Suppressor macrophage (primary cell): ENCODE data around the gene VPREB3.

ENCODE experiments used
- DNase-seq, 4 experiments: peaks; one replicate each; pipeline ENCODE4 v3.0.0-alpha.2; 2020 to 2022
- total RNA-seq, 17 experiments: gene quantifications; one replicate each; lab custom pipeline; 2026; ENCODE audit warnings: mixed read lengths in 6 of 17, inconsistent platforms in 3 of 17; lab: John Stamatoyannopoulos, UW

The VPREB3 gene, protein sequence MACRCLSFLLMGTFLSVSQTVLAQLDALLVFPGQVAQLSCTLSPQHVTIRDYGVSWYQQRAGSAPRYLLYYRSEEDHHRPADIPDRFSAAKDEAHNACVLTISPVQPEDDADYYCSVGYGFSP
- 0 to 0.22 (median 0.04) reads per million in 17 experiments for total RNA-seq

DNA sequence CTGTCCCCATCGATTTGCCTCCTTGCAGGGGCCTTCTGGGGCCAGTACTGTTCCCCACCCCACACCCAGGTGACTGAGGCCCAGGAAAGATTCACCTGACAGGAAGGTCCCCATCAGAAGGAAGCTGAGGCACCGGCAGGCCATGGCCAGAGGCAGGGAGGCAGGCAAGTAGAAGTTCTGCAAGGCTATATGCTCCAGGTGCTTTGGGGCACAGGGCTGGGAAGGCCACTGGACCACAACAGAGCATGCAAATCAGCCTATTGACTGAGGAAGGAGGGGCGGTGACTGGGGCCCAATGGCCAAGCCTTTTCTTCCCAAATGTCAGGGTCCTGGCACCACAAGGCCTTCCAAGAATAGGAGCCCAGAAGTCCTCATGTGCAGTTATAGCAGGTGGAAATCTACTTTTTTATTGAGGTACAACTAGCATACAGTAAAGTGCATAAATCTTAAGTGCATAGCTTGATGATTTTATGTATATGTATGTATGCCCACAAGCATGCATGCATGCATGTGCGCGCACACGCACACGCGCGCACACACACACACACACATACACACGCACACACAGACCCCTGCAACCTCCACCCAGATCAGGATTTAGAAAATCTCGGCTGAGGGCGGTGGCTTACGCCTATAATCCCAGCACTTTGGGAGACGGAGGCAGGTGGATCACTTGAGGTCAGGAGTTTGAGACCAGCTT lies at the start of gene VPREB3:
TSS of gene VPREB3 (minus strand) at position 206 of the 700 bp plus-strand sequence. CDS start at position 144, 62 bp downstream.
- DNase-seq: no peak

DNA sequence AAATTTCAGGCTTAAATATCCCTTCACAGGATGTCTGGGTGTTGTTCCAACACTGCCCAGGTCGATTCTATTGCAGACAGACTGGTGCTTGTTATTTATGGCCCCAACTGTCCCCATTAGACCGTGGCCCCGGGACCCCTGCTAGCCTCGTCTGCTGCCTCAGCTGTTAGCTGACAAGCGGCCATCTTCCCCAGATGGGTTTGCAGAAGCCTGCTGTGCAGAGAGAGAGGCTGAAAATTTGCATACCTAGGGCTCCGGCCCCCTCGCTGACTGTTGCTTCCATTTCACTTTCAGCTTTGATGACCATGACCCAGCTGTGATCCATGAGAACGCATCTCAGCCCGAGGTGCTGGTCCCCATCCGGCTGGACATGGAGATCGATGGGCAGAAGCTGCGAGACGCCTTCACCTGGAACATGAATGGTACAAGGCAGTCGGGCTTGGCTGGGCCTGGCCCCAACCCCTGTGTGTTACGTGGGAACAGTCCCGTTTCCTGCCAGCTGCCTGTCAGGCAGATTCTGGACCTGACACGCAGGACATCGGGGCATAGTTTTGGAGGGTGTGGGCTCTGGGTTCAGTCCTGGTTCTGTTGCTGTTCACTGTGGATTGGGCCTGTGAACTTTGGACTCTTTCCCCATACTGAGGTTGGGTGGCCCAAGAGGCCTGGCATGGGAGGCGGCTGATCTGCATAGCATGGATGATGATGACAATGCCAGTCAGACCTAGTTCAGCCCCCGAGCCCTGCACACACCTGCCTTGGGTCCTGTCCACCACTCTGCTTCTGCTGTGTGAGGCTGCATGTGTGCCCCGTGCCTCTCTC lies 49.0 kb upstream of the VPREB3 start:
- DNase-seq: no peak

DNA sequence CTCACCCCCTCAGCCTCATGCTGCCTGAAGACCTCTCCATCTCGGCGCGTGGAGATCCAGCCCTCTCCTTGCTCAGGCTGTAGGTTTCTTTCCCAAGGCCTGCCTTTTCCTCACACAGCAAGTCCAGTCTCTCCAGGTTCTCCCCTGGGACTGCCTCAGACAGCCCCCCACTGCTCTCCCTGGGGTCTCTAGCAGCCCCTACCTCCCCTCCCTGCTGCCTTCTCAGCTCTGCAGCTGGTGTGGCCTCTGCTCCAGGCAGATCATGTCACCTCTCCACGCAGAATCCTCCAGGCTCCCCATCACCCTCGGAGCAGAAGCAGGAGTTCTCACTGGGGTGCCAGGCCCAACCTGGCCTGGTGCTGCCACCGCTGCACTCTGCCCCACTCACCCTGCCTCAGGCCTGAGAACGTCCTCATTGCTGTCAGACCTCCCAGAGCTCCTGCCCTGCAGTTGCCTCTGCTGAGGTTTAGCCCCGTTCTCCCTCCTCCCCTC lies 47.7 kb upstream of the VPREB3 start:
- no peak for DNase-seq

DNA sequence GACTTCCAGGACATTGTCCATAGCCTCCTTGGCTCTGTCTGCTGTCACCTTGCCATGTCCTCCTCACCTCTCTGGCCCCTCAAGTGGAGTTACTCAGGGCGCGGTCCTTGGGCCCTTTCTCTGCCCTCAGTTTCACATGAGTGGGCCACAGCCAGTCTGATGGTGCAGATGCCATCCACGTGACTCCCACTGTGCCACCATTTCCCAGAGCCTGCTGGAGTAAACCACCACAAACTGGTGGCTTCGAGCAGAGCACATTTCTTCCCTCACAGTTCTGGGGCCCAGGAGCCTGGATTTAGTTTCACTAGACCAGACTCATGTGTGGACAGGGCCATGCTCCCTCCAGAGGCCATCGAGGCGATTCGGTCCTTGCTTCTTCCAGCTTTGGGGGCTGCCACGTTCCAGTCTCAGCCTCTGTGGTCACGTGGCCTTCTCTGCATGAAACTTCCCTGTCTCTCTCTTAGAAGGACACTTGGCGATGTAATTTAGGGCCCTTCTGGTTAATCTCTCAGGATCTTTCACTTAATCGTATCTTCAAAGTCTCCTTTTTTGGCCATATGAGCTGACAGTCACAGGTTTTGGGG lies 47.1 kb upstream of the VPREB3 start:
- no peak for DNase-seq

DNA sequence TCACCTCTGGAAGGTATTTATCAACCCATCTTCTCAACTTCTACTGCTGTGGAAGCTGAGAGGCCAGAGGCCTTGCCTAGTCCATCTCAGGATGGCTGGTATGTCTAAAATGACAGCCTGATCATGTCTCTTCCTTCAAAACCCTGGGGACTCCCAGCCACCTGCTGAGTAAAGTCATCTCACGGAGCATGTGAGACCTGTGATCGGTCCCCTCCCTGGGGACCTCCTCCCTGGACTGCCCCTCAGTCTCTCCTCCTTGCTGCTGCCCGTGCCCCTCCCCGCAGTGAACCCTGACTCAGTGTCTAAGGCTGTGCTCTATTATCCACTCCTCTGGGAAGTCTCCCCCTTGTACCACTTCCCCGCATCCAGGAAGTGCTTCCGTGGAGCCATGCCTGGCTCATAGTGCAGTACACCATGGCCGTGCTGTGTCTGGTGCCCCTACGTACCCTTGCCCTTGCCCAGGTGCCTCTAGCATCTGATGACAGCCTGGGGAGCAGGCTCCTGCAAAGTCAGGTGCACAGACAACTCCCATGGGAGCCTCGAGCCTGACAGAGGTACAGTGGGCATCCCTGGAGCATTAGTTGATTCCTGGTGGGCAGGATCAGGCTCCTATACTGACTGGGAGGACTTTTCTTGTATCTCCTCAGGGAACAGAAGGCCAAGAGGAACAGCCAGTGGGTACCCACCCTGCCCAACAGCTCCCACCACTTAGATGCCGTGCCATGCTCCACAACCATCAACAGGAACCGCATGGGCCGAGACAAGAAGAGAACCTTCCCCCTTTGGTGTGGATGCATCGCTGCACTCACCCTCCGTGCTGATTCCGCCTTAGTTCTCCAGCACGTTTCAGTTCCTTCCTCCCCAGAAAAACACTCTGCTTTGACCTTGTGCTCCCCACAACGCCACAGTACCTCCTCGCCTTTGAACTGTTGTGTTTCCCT lies 46.3 kb upstream of the VPREB3 start:
- no peak for DNase-seq

DNA sequence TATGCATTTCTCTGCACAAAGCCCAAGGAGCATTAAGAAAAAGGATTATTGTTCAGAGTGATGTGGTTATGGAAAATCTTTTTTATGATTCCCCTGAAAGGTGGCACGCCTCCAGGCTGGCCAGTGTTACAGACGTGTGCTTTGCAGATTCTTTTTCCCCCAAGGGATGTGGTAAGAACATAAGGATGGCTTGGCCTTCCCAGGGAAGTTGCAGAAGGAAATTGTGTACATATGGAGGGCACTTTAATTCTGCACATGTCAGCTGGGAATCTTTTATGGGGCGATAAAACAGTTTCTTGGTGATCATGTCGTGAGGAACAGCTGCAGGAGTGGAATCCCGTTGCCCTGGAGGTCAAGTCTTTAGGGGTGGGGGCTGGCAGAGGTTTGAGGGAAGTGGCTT lies 42.2 kb upstream of the VPREB3 start:
- DNase-seq: no peak

DNA sequence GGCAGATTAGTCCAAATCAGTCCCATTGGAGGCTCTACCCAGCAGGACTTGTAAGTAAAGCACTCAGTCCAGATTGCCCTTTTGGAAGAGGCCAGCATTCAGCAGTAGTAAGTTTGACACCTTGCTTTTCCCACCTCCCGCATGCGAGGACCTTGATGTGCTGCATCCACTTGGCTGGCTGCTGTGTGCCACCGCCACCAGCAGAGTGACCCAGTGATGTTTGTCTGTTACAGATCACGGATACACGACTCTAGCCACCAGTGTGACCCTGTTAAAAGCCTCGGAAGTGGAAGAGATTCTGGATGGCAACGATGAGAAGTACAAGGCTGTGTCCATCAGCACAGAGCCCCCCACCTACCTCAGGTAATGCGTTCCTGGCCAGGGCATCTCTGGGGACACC lies 39.1 kb upstream of the VPREB3 start:
- no peak for DNase-seq

DNA sequence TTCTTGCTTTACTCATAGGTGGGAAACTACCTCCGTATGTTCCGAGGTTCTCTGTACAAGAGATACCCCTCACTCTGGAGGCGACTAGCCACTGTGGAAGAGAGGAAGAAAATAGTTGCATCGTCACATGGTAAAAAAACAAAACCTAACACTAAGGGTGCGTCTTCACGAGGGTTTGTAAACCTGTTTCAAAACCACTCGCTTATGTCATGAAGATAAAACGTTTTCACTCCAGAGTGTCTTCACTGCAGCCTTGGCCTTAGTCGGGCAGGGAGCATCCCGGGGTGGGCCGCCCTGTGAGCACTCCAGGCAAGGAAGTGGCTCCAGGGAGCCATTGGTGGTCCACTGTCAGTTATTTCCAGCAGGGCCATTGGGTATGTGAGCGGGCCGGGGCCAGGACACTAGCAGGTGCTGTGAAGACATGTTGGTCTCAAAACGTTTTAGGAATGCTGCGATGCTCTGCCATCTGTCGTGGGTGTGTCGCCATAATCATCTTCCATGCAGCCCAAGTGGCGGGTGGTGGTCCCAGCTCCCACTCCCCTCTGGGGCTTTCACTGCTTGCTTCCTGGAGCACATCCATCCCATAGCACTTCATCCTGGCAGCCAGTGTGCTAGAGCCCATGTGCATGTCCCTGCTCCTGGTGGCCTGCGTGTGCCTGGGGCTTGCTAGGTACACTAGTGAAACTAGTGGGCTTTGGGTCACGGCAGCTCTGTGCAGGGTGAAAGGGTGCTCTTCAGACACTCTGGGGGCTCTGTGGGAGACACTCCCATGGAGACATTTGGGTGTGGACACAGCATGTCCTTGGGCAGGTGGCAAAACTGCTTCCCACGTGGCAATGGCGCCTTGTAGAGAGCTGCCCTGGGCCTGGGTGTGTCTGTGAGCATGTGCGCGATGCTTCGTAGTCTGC lies 37.8 kb upstream of the VPREB3 start:
- no peak for DNase-seq

DNA sequence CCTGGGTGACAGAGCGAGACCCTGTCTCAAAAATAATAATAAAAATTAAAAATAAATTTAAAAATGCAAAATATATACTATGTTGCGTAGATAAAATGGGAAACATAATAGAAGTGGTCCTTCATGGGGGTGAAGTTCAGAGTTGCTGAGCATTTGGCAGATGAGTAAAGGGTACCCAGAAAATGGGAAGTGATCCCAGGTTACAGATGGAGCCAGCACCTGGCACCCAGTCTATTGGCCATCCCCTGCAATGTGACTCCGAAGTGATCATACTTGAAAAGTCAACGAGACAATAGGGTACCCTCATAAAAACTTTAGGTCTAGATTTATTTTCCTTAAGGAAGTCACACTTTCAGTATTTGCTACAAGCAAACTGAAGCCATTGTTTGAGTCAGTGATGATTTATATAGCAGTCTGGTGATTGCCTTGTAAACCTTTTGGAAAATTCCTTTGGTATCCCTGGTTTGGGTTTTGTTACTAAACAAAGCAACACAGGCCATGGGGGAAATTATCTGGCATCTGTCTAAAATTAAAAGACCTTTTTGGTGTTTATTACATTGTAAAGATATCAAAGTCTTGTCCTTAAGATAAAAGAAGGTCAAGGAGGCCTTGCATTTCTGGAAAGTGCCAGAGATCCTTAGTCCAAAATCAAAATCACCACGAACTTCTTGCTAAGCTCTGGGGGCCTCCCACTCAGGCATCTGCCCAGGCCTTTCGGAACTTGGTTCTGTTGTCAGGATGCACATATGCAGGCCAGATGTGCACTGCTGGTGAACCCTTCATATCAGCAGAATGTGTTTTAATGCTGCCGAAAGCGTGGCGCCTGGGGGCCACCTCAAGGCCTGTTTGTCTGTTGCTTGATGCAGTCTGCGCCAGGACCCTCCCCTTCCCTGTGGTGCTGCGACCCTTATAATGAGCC lies 36.9 kb upstream of the VPREB3 start:
- no peak for DNase-seq

DNA sequence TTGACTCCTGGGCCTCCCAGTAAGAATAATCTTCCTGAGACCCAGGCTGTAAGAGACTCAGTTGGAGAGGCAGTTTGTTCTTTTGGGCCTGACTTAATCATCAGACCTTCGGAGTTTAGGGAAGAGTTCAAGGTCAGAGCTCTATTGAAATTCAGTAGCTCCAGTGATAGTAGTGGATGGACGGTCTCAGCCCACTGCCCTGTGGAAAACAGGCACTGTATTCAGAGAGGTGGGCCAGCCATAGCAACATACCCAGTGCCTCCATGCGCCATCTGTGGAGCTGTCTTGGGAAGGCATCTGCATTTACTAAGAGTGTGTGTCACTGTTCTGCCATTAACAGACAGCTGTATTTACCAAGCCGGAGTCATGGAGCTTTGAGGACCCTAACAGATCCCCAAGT lies 35.4 kb upstream of the VPREB3 start:
- DNase-seq: no peak

DNA sequence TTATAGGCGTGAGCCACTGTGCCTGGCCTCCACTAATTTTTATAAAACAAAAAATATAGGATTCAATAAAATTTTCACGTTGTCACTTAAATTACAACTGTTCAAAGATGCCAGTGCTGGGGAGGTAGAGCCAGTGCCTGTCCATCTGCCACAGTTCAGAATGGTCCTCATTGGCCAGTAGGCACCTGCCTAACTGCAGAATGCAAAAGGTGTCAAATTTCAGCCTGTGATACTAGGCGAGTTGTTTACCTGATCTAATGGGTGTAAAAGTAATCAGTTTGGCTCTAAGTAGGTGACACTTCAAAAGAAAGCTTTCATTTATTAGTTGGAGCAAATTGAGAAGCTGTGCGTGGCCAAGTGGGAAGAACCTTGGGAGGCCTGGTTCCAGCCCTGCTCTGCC lies 34.9 kb upstream of the VPREB3 start:
- DNase-seq: no peak

DNA sequence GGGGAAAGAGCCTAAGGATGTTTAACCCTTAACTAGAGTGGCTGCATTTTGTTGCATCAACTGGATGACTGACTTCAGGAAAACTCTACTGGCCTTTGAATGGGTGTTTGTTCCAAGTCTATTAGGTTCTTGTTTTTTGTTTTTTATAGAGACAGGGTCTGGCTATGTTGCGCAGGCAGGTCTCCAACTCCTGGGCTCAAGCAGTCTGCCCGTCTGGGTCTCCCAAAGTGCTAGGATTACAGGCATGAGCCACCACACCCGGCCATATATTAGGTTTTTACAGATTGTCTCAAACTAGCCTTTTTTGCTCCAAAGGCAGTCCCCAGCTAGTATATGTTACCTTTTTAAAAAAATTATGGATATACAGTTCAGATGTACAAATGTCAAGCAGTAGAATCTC lies 33.7 kb upstream of the VPREB3 start:
- no peak for DNase-seq

DNA sequence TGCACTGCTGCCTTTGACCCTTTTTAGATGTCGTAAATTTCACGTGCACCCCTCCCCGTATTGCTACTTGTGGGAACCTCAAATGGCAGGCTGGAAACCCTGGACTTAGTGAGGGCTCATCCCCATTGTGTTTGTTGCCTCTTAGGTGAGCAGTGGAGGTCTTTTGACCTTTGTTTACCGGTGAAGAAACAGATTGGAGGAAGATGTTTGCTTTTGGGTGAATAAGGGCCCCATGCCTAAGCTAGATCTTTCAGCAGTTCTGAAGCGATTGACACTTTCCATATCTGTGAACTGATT lies 33.3 kb upstream of the VPREB3 start:
- DNase-seq: no peak

DNA sequence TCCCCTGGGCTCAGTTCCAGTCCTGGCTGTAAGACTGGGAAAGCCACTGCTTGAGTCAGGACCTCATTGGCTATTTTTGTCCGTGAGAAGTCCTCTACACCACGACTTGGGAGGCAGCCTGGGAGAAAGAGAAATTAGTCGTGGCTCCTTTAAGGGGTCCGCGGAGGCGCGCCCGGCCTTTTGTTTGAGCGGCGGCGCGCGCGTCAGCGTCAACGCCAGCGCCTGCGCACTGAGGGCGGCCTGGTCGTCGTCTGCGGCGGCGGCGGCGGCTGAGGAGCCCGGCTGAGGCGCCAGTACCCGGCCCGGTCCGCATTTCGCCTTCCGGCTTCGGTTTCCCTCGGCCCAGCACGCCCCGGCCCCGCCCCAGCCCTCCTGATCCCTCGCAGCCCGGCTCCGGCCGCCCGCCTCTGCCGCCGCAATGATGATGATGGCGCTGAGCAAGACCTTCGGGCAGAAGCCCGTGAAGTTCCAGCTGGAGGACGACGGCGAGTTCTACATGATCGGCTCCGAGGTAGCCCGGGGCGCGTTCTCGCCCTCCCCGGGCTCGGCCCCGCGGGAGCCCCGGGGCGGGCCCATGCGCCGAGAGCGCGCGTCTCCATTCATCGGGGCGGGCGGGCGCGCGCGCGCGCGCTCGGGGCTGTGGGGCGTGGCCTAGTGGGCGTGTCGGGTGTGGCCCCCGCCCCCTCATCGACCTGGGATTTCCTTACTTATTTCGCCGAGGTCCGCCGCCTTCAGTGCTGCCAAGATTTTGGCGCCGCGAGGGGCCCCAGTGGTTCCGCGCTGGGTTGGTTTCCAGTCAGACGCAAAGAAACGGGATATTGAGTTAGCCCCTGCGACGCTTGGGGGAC lies 32.8 kb upstream of the VPREB3 start, which contains the start of gene SMARCB1:
TSS of gene SMARCB1 (plus strand) at position 215 of the 848 bp plus-strand sequence. CDS start at position 419, 204 bp downstream.
- peak; percentile 94 to 98 (median 97) for DNase-seq

DNA sequence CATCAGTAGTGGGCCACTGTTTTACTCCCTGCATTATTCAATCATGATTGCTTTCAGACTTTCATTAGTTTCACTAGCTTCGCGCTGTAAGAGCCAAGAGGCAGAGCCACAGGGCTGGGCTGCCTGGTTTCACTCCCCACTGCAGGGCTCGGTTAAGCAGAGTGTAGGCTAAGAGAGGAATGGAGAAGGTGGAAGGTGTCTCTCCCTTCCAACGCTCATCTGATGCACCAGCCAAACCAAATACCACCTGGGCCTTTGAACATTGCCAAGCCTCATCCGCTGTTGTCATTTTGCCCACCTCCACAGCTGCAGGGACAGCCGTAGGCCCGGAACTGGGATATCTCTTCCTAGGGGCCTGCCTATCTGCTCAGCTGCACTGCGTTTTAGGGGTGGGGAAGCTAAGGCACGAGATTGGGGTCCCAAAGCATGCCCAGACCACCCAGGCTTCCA lies 32.1 kb upstream of the VPREB3 start:
- DNase-seq: no peak

DNA sequence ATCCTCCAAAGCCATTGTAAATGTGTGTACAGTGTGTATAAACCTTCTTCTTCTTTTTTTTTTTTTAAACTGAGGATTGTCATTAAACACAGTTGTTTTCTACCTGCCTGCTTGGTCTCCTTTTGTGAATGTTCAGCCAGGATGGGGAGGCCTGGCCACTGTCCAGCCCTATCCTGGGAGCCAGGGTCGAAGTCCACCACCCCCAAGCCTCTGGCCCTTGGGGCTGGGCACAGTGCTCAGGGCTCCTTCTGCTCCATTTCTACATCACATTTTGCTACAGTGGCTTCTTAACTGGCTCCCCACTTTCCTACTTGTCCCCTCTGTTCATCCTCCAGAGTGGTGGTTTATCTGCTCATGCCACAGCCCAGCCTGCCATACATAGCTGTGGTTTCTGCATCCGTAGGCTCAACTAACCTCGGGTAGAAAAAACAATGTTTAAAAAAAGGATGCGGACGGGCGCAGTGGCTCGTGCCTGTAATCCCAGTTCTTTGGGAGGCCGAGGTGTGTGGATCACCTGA lies 30.0 kb upstream of the VPREB3 start:
- DNase-seq: no peak

DNA sequence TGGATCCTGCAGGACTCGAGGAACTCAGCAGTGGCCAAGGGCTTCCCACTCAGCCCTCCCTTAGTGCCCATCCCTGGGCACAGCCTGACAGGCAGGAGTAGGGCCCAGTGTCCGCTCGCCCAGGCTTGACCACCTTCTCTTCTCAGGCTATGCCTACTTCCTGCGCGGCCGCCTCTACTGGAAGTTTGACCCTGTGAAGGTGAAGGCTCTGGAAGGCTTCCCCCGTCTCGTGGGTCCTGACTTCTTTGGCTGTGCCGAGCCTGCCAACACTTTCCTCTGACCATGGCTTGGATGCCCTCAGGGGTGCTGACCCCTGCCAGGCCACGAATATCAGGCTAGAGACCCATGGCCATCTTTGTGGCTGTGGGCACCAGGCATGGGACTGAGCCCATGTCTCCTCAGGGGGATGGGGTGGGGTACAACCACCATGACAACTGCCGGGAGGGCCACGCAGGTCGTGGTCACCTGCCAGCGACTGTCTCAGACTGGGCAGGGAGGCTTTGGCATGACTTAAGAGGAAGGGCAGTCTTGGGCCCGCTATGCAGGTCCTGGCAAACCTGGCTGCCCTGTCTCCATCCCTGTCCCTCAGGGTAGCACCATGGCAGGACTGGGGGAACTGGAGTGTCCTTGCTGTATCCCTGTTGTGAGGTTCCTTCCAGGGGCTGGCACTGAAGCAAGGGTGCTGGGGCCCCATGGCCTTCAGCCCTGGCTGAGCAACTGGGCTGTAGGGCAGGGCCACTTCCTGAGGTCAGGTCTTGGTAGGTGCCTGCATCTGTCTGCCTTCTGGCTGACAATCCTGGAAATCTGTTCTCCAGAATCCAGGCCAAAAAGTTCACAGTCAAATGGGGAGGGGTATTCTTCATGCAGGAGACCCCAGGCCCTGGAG lies 29.3 kb upstream of the VPREB3 start:
- no peak for DNase-seq
